Measurements from ENCODE around the gene GLIPR2. TPM values are rescaled to one million over a fixed set of nuclear protein-coding genes. Genes with fewer than 3 reads are reported as not detected.

Gene GLIPR2
- polyA plus RNA-seq, 1 experiment: 26.3 TPM

DNA sequence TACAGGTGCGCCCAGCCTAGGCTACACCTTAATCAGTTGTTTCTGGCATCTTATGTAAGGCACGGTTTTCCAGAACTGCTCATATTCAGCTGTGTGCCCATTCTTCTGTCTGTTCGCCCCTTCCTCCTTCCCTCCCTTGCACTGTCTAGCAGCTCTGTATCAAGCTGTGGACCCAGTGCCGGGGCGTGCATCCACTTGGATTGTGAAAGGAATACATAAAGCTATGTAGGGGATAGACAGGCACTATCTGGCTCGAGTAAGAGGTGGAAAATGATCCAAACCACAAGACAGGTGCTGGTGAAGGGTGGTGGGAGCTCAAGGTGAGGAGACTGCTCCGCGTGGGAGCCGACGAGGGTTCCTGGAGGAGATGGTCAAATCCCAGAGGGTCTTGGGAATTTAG lies 2.0 kb downstream of the GLIPR2 start:
- DNase-seq (ENCODE audit: low read depth): no peak
- POLR2A ChIA-PET: no interaction called here
- H3K36me3 ChIP-seq (ENCODE audit: control insufficient read depth, insufficient read depth, low read length): no peaks in the 10 kb centered on the region
- TF ChIP-seq, protein P1, sequence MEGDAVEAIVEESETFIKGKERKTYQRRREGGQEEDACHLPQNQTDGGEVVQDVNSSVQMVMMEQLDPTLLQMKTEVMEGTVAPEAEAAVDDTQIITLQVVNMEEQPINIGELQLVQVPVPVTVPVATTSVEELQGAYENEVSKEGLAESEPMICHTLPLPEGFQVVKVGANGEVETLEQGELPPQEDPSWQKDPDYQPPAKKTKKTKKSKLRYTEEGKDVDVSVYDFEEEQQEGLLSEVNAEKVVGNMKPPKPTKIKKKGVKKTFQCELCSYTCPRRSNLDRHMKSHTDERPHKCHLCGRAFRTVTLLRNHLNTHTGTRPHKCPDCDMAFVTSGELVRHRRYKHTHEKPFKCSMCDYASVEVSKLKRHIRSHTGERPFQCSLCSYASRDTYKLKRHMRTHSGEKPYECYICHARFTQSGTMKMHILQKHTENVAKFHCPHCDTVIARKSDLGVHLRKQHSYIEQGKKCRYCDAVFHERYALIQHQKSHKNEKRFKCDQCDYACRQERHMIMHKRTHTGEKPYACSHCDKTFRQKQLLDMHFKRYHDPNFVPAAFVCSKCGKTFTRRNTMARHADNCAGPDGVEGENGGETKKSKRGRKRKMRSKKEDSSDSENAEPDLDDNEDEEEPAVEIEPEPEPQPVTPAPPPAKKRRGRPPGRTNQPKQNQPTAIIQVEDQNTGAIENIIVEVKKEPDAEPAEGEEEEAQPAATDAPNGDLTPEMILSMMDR (IDR thresholded peaks at IDR 0.05; ENCODE audit: insufficient read depth, low read depth, low read length): no peak
- CTCF ChIA-PET: interaction anchor here (0.7 to 9.2 kb wide), 3 partner anchors 26 to 52 kb away, joined by 3 to 77 read pairs (median 3); partner anchors contain the start of gene CLTA
- no peak overlapping the region for H3K4me3 ChIP-seq (ENCODE audit: low read depth, low read length)
- H3K27me3 ChIP-seq (ENCODE audit: control insufficient read depth, insufficient read depth, low read length): no peaks in the 10 kb centered on the region

- TF ChIP-seq, protein P1 (IDR thresholded peaks at IDR 0.05; ENCODE audit: insufficient read depth, low read depth, low read length): no peak
- DNase-seq (ENCODE audit: low read depth): no peak
- CTCF ChIA-PET: interaction anchor here (0.7 to 9.2 kb wide), 3 partner anchors 26 to 349 kb away, joined by 3 to 77 read pairs (median 3); partner anchors contain the start of gene CLTA
- Histone ChIP-seq H3K4me3 (ENCODE audit: low read depth, low read length) (no peak overlapping the region), H3K27me3 (ENCODE audit: control insufficient read depth, insufficient read depth, low read length) (no peaks in the 10 kb centered on the region), H3K36me3 (ENCODE audit: control insufficient read depth, insufficient read depth, low read length) (no peaks in the 10 kb centered on the region)
- POLR2A ChIA-PET: no interaction called here
Observed at GRCh38 chr9:36138901-36139300, 2.4 kb downstream of the GLIPR2 start.

DNA sequence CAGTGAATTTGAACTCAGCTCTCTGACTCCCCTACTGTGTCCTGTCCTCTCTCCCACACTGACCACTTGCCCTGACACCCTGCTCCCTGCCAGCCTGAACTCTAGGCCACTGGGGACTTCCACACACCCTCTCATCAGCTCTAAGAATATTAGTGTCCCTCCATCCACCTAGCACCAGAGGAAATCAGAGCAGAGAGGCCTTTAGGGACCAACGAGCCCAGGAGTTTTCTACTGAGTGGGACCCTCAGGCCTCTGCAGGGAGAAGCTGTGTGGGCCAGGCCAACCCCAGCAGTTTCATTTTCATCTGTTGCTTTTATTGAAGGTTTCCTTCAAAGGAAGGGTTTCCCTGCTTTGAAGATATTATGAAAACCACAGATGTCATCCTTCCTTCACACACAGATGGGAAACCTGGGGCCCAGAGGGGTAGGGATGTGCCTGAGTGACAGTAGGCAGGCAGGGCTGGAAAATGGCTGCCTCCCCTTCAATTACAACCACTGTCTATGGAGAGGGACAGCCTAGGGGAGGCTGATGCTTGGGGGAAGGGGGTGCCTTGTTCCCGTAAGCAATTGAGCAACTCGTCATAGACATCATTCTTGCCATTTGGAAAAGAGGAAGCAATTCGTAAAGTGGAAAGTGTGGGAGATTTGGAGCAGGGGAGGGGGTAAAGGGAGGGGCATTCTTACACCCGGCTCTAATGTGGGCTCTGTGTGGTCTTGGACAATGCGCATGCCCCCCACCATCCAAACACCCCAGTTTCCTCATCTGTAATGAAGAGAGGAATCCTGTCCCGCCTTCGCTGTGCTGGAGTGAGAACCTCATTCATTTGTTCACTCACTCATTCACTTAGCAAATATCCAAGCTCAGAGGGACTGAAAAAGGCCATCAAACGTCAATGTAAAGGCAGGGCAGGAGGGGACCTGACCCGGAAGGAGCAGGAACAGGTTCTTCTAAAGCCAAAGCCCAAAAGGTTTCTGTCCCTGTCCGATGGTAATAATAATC lies 3.9 kb downstream of the GLIPR2 start:
- H3K27me3 ChIP-seq (ENCODE audit: control insufficient read depth, insufficient read depth, low read length): no peaks in the 10 kb centered on the region
- CTCF ChIA-PET: interaction anchor here (0.6 to 9.2 kb wide), 5 partner anchors 8 to 350 kb away, joined by 3 to 77 read pairs (median 3); no protein-coding TSS in a partner anchor
- H3K36me3 ChIP-seq (ENCODE audit: control insufficient read depth, insufficient read depth, low read length): no peaks in the 10 kb centered on the region
- TF ChIP-seq, protein P1 (IDR thresholded peaks at IDR 0.05; ENCODE audit: insufficient read depth, low read depth, low read length): no peak
- POLR2A ChIA-PET: interaction anchor here (0.6 kb wide), 1 partner anchor 84 kb away, joined by 3 read pairs; no protein-coding TSS in a partner anchor
- no peak overlapping the region for H3K4me3 ChIP-seq (ENCODE audit: low read depth, low read length)
- no peak for DNase-seq (ENCODE audit: low read depth)

DNA sequence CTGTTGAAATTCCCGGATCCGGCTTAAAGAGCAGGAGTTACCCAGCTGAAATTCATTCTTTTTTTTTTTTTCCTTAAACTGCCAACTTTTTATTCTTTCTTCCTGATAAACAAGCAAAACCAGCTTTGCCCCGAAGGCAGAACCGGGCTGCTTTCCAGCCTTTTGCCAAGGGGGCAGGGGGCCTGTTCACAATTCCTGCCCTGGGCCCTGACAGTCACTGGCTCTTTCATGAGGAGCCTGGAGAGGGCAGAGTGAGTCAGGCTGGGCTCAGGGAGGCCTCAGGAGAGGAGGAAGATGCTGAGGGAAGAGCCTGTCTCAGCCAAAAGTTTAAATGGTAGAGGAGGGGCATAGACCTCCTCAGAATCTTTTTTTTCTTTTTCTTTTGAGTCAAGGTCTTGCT lies 4.8 kb downstream of the GLIPR2 start:
- POLR2A ChIA-PET: no interaction called here
- CTCF ChIA-PET: interaction anchor here (0.6 to 9.2 kb wide), 2 partner anchors 24 to 61 kb away, joined by 3 to 77 read pairs; no protein-coding TSS in a partner anchor
- Histone ChIP-seq H3K4me3 (ENCODE audit: low read depth, low read length) (no peak overlapping the region), H3K27me3 (ENCODE audit: control insufficient read depth, insufficient read depth, low read length) (no peaks in the 10 kb centered on the region), H3K36me3 (ENCODE audit: control insufficient read depth, insufficient read depth, low read length) (no peaks in the 10 kb centered on the region)
- DNase-seq (ENCODE audit: low read depth): no peak
- TF ChIP-seq, protein P1 (IDR thresholded peaks at IDR 0.05; ENCODE audit: insufficient read depth, low read depth, low read length): peak; percentile 56

- no peaks in the 10 kb centered on the region for H3K36me3 ChIP-seq (ENCODE audit: control insufficient read depth, insufficient read depth, low read length)
- no peak for DNase-seq (ENCODE audit: low read depth)
- CTCF ChIA-PET: interaction anchor here (9.2 kb wide), 1 partner anchor 23 kb away, joined by 77 read pairs; no protein-coding TSS in a partner anchor
- TF ChIP-seq, protein P1 (IDR thresholded peaks at IDR 0.05; ENCODE audit: insufficient read depth, low read depth, low read length): no peak
- no peak overlapping the region for H3K4me3 ChIP-seq (ENCODE audit: low read depth, low read length)
- no peaks in the 10 kb centered on the region for H3K27me3 ChIP-seq (ENCODE audit: control insufficient read depth, insufficient read depth, low read length)
- POLR2A ChIA-PET: no interaction called here
Observed at GRCh38 chr9:36141761-36142160, 5.2 kb downstream of the GLIPR2 start.

Data from BJ (cell line).